Measurements from ENCODE around the gene FAM174B. TPM values are rescaled to one million over a fixed set of nuclear protein-coding genes. Genes with fewer than 3 reads are reported as not detected.

Gene FAM174B
- total RNA-seq, 2 donors from 2014 or later = 6.1 to 10.0 TPM

- DNase-seq (ENCODE audit: low spot score) (no peak), ATAC-seq (ENCODE audit: insufficient number of reproducible peaks, low FRiP score, low read depth) (no peak)
- Histone ChIP-seq H3K27me3 (replicated peaks; ENCODE audit: insufficient read depth) (no peaks in the 10 kb centered on the region), H3K36me3 (no peaks in the 10 kb centered on the region), H3K9me3 (no peaks in the 10 kb centered on the region), H3K4me3 (peak overlapping the region; percentile 37), H3K4me1 (ENCODE audit: control insufficient read depth in 1 of 2, low read depth in 2 of 2) (peaks cover 20 to 26% of the 10 kb centered on the region in 2 donors), H3K27ac (peak overlapping the region; percentile 20 to 59)
- TF ChIP-seq, protein P1, sequence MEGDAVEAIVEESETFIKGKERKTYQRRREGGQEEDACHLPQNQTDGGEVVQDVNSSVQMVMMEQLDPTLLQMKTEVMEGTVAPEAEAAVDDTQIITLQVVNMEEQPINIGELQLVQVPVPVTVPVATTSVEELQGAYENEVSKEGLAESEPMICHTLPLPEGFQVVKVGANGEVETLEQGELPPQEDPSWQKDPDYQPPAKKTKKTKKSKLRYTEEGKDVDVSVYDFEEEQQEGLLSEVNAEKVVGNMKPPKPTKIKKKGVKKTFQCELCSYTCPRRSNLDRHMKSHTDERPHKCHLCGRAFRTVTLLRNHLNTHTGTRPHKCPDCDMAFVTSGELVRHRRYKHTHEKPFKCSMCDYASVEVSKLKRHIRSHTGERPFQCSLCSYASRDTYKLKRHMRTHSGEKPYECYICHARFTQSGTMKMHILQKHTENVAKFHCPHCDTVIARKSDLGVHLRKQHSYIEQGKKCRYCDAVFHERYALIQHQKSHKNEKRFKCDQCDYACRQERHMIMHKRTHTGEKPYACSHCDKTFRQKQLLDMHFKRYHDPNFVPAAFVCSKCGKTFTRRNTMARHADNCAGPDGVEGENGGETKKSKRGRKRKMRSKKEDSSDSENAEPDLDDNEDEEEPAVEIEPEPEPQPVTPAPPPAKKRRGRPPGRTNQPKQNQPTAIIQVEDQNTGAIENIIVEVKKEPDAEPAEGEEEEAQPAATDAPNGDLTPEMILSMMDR (IDR thresholded peaks at IDR 0.05) = no peak
Measured at GRCh38 chr15:92625251-92625980, 30.2 kb downstream of the FAM174B start.

DNA sequence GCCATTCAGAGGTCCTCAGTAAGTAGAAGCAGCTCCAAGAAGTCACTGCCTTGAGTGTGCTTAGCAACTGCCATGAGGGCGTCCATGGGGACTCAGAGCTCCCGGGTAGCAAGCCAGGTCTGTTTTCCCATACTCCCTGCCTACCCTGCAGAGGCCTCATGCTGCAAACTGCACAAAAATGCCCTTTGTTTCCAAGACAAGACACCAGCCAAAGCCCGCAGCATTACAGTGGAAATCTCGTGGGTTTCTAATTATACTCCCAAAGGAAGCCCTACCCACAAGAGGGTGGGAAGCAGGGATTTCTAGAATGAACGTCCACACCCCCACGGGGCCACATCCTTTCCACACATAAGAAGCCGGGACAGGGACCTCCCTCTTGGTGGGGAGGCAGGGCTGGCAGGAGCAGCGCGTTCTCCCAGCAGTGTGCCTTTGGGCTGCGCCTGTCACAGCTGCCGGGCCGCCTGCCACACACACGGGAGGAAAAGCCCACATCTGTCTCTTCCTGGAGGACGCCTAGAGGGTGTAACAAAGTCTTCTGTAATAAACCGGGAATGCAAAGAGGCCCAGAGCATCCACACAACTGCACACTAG, 31.1 kb downstream of the FAM174B start:
- no peaks in the 10 kb centered on the region for H3K27me3 ChIP-seq (replicated peaks; ENCODE audit: insufficient read depth)
- peak overlapping the region in 1 of 2 donors; percentile 59 for H3K27ac ChIP-seq
- peak overlapping the region; percentile 37 for H3K4me3 ChIP-seq
- no peaks in the 10 kb centered on the region for H3K9me3 ChIP-seq
- no peak for DNase-seq (ENCODE audit: low spot score)
- ATAC-seq (ENCODE audit: insufficient number of reproducible peaks, low FRiP score, low read depth) = no peak
- H3K4me1 ChIP-seq (ENCODE audit: control insufficient read depth in 1 of 2, low read depth in 2 of 2) = peaks cover 29 to 35% of the 10 kb centered on the region in 2 donors
- TF ChIP-seq, protein P1 (IDR thresholded peaks at IDR 0.05) = no peak
- H3K36me3 ChIP-seq = no peaks in the 10 kb centered on the region

DNA sequence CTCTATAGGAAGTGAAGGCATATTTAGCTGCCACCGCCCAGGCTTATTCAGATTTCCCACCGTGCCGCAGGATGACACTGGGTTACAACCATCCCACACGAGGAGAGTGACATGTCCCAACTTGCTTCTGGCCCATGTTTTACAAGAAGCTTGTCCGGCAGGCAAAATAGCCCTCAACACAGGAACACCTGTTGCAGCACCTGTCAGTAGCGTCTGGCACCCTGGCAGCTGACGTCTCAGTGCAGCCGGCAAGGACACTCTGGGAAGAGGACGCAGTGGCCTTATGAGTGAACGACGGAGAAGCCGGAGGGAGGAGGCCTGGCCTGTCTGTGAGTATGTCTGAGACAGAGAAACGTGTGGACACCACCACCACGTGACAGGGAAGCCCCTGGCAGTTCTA, 32.1 kb downstream of the FAM174B start:
- H3K27ac ChIP-seq = no peak overlapping the region
- TF ChIP-seq, protein P1 (IDR thresholded peaks at IDR 0.05) = no peak
- no peak for DNase-seq (ENCODE audit: low spot score)

DNA sequence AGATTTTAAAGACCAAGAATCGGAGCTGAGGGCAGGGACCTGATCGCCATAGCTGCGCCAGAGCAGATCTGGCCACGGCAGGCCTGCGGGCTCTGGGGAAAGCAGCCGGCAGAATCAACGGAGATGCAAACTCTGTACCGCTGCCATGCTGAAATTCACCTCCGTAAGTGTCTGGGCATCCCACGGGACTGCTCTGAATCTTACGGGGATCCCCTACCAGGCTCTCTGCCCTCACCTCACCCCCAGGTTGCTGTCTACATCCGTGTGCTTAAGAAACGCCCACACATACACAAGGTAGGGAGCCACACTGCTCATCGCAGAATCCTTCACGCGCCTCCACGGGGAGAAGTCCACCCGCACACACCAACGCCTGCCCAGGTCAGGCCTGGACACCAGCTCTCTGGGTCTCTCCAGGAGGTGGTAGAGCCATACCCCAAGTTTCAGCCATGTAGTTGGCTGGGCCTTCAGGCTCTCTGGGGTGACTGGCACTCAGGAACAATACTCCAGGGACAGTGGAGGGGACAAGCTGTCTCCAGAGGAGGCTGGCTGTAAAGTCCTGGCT, 33.5 kb downstream of the FAM174B start:
- TF ChIP-seq, protein P1 (IDR thresholded peaks at IDR 0.05) = no peak
- no peaks in the 10 kb centered on the region for H3K27me3 ChIP-seq (replicated peaks; ENCODE audit: insufficient read depth)
- H3K4me1 ChIP-seq (ENCODE audit: control insufficient read depth in 1 of 2, low read depth in 2 of 2) = peaks cover 41 to 58% of the 10 kb centered on the region in 2 donors
- DNase-seq (ENCODE audit: low spot score) (no peak), ATAC-seq (ENCODE audit: insufficient number of reproducible peaks, low FRiP score, low read depth) (no peak)
- H3K4me3 ChIP-seq = no peak overlapping the region
- H3K9me3 ChIP-seq = no peaks in the 10 kb centered on the region
- H3K36me3 ChIP-seq = no peaks in the 10 kb centered on the region
- no peak overlapping the region for H3K27ac ChIP-seq

More for the DNA sequence above, 32.1 kb downstream of the FAM174B start:
- no peak overlapping the region for H3K4me3 ChIP-seq
- no peaks in the 10 kb centered on the region for H3K27me3 ChIP-seq (replicated peaks; ENCODE audit: insufficient read depth)
- H3K4me1 ChIP-seq (ENCODE audit: control insufficient read depth in 1 of 2, low read depth in 2 of 2) = peaks cover 30 to 44% of the 10 kb centered on the region in 2 donors
- H3K36me3 ChIP-seq = no peaks in the 10 kb centered on the region
- ATAC-seq (ENCODE audit: insufficient number of reproducible peaks, low FRiP score, low read depth) = no peak
- no peaks in the 10 kb centered on the region for H3K9me3 ChIP-seq

DNA sequence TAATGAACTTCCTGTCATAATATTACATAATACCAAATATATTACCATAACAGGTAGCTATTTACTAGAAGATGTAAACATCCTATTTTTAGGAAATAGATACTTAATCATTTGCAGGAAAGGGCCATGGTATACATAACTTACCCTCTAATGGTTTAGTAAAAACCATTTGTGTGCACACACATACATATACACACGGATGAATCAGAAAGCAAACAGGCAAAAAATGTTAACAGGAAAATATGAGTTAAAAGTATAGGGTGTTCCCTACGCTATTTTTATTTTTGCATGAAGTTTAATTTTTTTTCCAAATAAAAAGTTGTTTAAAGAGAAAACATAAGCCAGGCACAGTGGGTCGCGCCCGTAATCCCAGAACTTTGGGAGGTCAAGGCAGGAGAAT, 34.6 kb downstream of the FAM174B start:
- no peak overlapping the region for H3K27ac ChIP-seq
- no peak for DNase-seq (ENCODE audit: low spot score)

More for the DNA sequence above, 34.6 kb downstream of the FAM174B start:
- peaks cover 41 to 58% of the 10 kb centered on the region in 2 donors for H3K4me1 ChIP-seq (ENCODE audit: control insufficient read depth in 1 of 2, low read depth in 2 of 2)
- H3K9me3 ChIP-seq = no peaks in the 10 kb centered on the region
- no peaks in the 10 kb centered on the region for H3K36me3 ChIP-seq
- H3K4me3 ChIP-seq = no peak overlapping the region
- TF ChIP-seq, protein P1 (IDR thresholded peaks at IDR 0.05) = no peak
- H3K27me3 ChIP-seq (replicated peaks; ENCODE audit: insufficient read depth) = no peaks in the 10 kb centered on the region
- no peak for ATAC-seq (ENCODE audit: insufficient number of reproducible peaks, low FRiP score, low read depth)

All from thoracic aorta (tissue), 2 donors.